Measurements from ENCODE around the gene TBC1D9. TPM values are rescaled to one million over a fixed set of nuclear protein-coding genes. Genes with fewer than 3 reads are reported as not detected.
A peak's percentile ranks its signal among the peaks of the same experiment; 100 is the strongest.

TBC1D9 gene
- total RNA-seq, 3 donors from 2014 or later: 28.3 to 195 (median 152) TPM

- peaks cover 0 to 13% of the 10 kb centered on the region in 2 donors for H3K4me1 ChIP-seq
- intact Hi-C loops (cut with DNase I; ENCODE audit: low total_unique reads): no loop called here
- no peaks in the 10 kb centered on the region for H3K36me3 ChIP-seq
- no peaks in the 10 kb centered on the region for H3K9me3 ChIP-seq
- TF ChIP-seq POLR2A (IDR thresholded peaks at IDR 0.05) (no peak), CTCF (IDR thresholded peaks at IDR 0.05) (no peak), POLR2AphosphoS5 (IDR thresholded peaks at IDR 0.05) (no peak)
- no peaks in the 10 kb centered on the region for H3K27me3 ChIP-seq
- no peak for DNase-seq (ENCODE audit: low spot score in 2 of 2)
- peak overlapping the region; percentile 71 to 90 for H3K27ac ChIP-seq
- H3K4me3 ChIP-seq: peak overlapping the region in 1 of 3 donors; percentile 40
Observed at GRCh38 chr4:140697709-140698560, 58.2 kb downstream of the TBC1D9 start.

- Histone ChIP-seq H3K4me3 (no peak overlapping the region), H3K27ac (peak overlapping the region; percentile 56 to 67), H3K27me3 (no peaks in the 10 kb centered on the region), H3K36me3 (no peaks in the 10 kb centered on the region), H3K9me3 (no peaks in the 10 kb centered on the region), H3K4me1 (peaks cover 0 to 14% of the 10 kb centered on the region in 2 donors)
- DNase-seq (ENCODE audit: low spot score in 2 of 2): no peak
- intact Hi-C loops (cut with DNase I; ENCODE audit: low total_unique reads): no loop called here
- TF ChIP-seq POLR2AphosphoS5 (IDR thresholded peaks at IDR 0.05) (no peak), POLR2A (IDR thresholded peaks at IDR 0.05) (no peak), CTCF (IDR thresholded peaks at IDR 0.05) (no peak)
Observed at GRCh38 chr4:140695483-140695882, 60.7 kb downstream of the TBC1D9 start.

GRCh38 chr4:140693562-140693961 is 62.6 kb downstream of the TBC1D9 start:
- no peak for DNase-seq (ENCODE audit: low spot score in 2 of 2)
- H3K4me1 ChIP-seq: peaks cover 0 to 17% of the 10 kb centered on the region in 2 donors
- no peaks in the 10 kb centered on the region for H3K27me3 ChIP-seq
- H3K9me3 ChIP-seq: no peaks in the 10 kb centered on the region
- H3K4me3 ChIP-seq: no peak overlapping the region
- H3K27ac ChIP-seq: peak overlapping the region; percentile 45 to 49
- no peaks in the 10 kb centered on the region for H3K36me3 ChIP-seq
- intact Hi-C loops (cut with DNase I; ENCODE audit: low total_unique reads): no loop called here
- TF ChIP-seq POLR2AphosphoS5 (IDR thresholded peaks at IDR 0.05) (no peak), CTCF (IDR thresholded peaks at IDR 0.05) (no peak), POLR2A (IDR thresholded peaks at IDR 0.05) (no peak)

- peaks cover 0 to 17% of the 10 kb centered on the region in 2 donors for H3K4me1 ChIP-seq
- H3K27ac ChIP-seq: peak overlapping the region; percentile 76 to 85
- TF ChIP-seq POLR2A (IDR thresholded peaks at IDR 0.05) (no peak), POLR2AphosphoS5 (IDR thresholded peaks at IDR 0.05) (peak in 1 of 3 donors; percentile 37), CTCF (IDR thresholded peaks at IDR 0.05) (no peak)
- no peak for DNase-seq (ENCODE audit: low spot score in 2 of 2)
- H3K9me3 ChIP-seq: no peaks in the 10 kb centered on the region
- H3K36me3 ChIP-seq: no peaks in the 10 kb centered on the region
- no peaks in the 10 kb centered on the region for H3K27me3 ChIP-seq
- no peak overlapping the region for H3K4me3 ChIP-seq
- intact Hi-C loops (cut with DNase I; ENCODE audit: low total_unique reads): no loop called here
Observed at GRCh38 chr4:140691369-140691768, 64.8 kb downstream of the TBC1D9 start.

GRCh38 chr4:140690093-140690492 is 66.1 kb downstream of the TBC1D9 start:
- Histone ChIP-seq H3K27ac (peak overlapping the region; percentile 76 to 85), H3K4me1 (peaks cover 0 to 17% of the 10 kb centered on the region in 2 donors), H3K27me3 (no peaks in the 10 kb centered on the region), H3K9me3 (no peaks in the 10 kb centered on the region), H3K36me3 (peaks cover 2% of the 10 kb centered on the region), H3K4me3 (no peak overlapping the region)
- intact Hi-C loops (cut with DNase I; ENCODE audit: low total_unique reads): no loop called here
- DNase-seq (ENCODE audit: low spot score in 2 of 2): no peak
- no peak for TF ChIP-seq POLR2AphosphoS5 (IDR thresholded peaks at IDR 0.05)
- no peak for TF ChIP-seq CTCF (IDR thresholded peaks at IDR 0.05)
- no peak for TF ChIP-seq POLR2A (IDR thresholded peaks at IDR 0.05)
